ENCODE data around the gene STAC2.

STAC2 gene

DNA sequence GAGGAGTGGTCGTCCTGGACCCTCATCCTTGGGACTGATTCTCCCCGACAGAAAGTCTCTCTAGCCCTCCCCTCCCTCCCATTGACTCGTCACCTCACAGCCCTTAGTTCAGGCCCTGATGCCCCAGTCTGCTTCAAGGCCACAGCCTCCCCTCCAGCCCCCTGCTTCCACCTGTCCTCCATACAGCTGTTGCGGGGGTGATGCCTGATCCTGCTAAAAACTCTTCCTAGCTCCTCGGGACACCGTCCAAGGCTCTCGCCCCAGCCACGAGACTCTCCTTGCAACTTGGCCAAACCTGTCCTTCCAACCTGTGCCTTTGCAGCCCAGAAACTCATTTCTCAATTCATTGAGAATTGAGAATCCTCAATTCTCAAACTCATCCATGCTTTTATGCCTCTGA, 6.8 kb downstream of the STAC2 start:
- Histone ChIP-seq H3K9me2 (replicated peaks; ENCODE audit: insufficient read depth, low read length) (no peaks in the 10 kb centered on the region), H3K9me3 (ENCODE audit: insufficient read depth, low read length) (no peaks in the 10 kb centered on the region), H3K4me3 (ENCODE audit: insufficient read depth, low read length, poor library complexity, severe bottlenecking) (no peak overlapping the region), H3K4me2 (ENCODE audit: low read depth, low read length, poor library complexity, severe bottlenecking) (no peak overlapping the region), H4K20me1 (ENCODE audit: low read depth, low read length) (no peaks in the 10 kb centered on the region), H3K36me3 (ENCODE audit: low read length) (no peaks in the 10 kb centered on the region), H3K27ac (ENCODE audit: low read depth, low read length) (no peak overlapping the region), H3F3A (ENCODE audit: insufficient read depth) (no peaks in the 10 kb centered on the region), H3K79me2 (ENCODE audit: insufficient read depth, low read length) (no peaks in the 10 kb centered on the region), H3K9ac (ENCODE audit: low read length) (no peak overlapping the region), H2AFZ (ENCODE audit: low read depth, low read length, severe bottlenecking) (no peak overlapping the region), H3K27me3 (ENCODE audit: low read length) (no peaks in the 10 kb centered on the region; the same call in 1 of the 2 replicates)
- TF ChIP-seq, protein P1, sequence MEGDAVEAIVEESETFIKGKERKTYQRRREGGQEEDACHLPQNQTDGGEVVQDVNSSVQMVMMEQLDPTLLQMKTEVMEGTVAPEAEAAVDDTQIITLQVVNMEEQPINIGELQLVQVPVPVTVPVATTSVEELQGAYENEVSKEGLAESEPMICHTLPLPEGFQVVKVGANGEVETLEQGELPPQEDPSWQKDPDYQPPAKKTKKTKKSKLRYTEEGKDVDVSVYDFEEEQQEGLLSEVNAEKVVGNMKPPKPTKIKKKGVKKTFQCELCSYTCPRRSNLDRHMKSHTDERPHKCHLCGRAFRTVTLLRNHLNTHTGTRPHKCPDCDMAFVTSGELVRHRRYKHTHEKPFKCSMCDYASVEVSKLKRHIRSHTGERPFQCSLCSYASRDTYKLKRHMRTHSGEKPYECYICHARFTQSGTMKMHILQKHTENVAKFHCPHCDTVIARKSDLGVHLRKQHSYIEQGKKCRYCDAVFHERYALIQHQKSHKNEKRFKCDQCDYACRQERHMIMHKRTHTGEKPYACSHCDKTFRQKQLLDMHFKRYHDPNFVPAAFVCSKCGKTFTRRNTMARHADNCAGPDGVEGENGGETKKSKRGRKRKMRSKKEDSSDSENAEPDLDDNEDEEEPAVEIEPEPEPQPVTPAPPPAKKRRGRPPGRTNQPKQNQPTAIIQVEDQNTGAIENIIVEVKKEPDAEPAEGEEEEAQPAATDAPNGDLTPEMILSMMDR (IDR thresholded peaks at IDR 0.05; ENCODE audit: insufficient read depth, low read length, poor library complexity, severe bottlenecking), result no peak
- TF ChIP-seq EZH2phosphoT487 (conservative IDR thresholded peaks at IDR 0.05; ENCODE audit: low read length), result no peak

DNA sequence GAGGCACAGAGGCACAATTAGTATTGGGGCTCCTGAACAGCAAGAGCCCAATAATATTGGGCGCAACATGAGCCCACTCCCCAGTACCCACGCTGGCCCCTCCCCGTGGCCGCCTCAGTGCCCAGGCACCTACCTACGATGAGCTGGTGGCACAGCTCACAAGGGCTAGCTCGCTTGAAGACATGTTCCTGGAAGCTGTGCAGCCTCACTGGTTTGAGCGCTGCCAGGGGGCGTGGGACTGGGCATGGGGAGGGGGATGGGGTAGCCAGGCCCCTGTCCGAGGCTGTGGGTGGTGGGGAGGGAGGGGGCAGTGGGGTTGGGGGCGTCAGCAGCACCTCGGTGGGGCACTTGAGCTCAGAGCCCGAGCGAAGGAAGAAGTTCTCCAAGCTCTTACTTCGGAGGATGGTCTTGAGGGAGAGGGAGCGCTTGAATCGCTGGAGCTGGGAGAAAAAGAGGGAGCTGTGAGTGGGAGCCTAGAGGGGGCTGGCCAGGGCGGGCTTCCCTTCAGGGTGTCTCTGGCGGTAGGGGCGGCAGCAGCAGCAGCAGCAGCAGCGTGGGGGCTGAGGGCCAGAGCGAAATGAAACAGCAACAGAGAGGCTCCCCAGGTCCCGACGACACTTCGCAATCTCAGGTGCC, 7.9 kb downstream of the STAC2 start:
- Histone ChIP-seq H3K27me3 (ENCODE audit: low read length) (no peaks in the 10 kb centered on the region), H3K4me2 (ENCODE audit: low read depth, low read length, poor library complexity, severe bottlenecking) (no peak overlapping the region), H2AFZ (ENCODE audit: low read depth, low read length, severe bottlenecking) (no peak overlapping the region), H3K4me3 (ENCODE audit: insufficient read depth, low read length, poor library complexity, severe bottlenecking) (no peak overlapping the region), H3K36me3 (ENCODE audit: low read length) (no peaks in the 10 kb centered on the region), H3K79me2 (ENCODE audit: insufficient read depth, low read length) (no peaks in the 10 kb centered on the region), H3K9me2 (replicated peaks; ENCODE audit: insufficient read depth, low read length) (no peaks in the 10 kb centered on the region), H4K20me1 (ENCODE audit: low read depth, low read length) (no peaks in the 10 kb centered on the region), H3K9me3 (ENCODE audit: insufficient read depth, low read length) (no peaks in the 10 kb centered on the region), H3F3A (ENCODE audit: insufficient read depth) (no peaks in the 10 kb centered on the region), H3K9ac (ENCODE audit: low read length) (no peak overlapping the region), H3K27ac (ENCODE audit: low read depth, low read length) (no peak overlapping the region)
- no peak for TF ChIP-seq EZH2phosphoT487 (conservative IDR thresholded peaks at IDR 0.05; ENCODE audit: low read length)
- TF ChIP-seq, protein P1 (IDR thresholded peaks at IDR 0.05; ENCODE audit: insufficient read depth, low read length, poor library complexity, severe bottlenecking), result no peak

DNA sequence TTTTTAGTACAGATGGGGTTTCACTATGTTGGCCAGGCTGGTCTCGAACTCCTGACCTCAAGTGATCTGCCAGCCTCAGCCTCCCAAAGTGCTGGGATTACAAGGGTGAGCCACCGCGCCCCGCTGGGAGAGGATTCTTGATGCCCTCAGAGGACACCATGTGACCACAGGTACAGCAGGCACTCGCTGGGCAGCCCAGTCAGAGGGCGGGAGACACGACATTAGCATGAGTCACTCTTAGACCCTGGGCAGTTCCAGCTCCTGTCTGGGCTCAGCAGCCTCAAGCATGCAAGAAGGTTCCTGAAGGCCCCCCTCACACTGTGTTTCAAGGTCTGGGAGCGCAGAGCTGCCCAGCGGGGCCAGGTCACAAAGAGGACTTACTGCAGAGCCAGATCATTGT, 11.9 kb downstream of the STAC2 start:
- Histone ChIP-seq H3K36me3 (ENCODE audit: low read length) (no peaks in the 10 kb centered on the region), H3K9me3 (ENCODE audit: insufficient read depth, low read length) (no peaks in the 10 kb centered on the region), H3K27me3 (ENCODE audit: low read length) (no peaks in the 10 kb centered on the region), H3K9ac (ENCODE audit: low read length) (no peak overlapping the region), H3F3A (ENCODE audit: insufficient read depth) (no peaks in the 10 kb centered on the region), H3K4me3 (ENCODE audit: insufficient read depth, low read length, poor library complexity, severe bottlenecking) (no peak overlapping the region), H3K4me2 (ENCODE audit: low read depth, low read length, poor library complexity, severe bottlenecking) (no peak overlapping the region), H3K79me2 (ENCODE audit: insufficient read depth, low read length) (no peaks in the 10 kb centered on the region), H3K9me2 (replicated peaks; ENCODE audit: insufficient read depth, low read length) (no peaks in the 10 kb centered on the region), H2AFZ (ENCODE audit: low read depth, low read length, severe bottlenecking) (no peak overlapping the region), H3K27ac (ENCODE audit: low read depth, low read length) (no peak overlapping the region), H4K20me1 (ENCODE audit: low read depth, low read length) (no peaks in the 10 kb centered on the region)
- TF ChIP-seq, protein P1 (IDR thresholded peaks at IDR 0.05; ENCODE audit: insufficient read depth, low read length, poor library complexity, severe bottlenecking), result no peak
- TF ChIP-seq EZH2phosphoT487 (conservative IDR thresholded peaks at IDR 0.05; ENCODE audit: low read length), result no peak
